GM20000 (cell line): ENCODE measurements around the gene RELCH.

Source experiments
- DNase-seq: peaks from one replicate; pipeline ENCODE4 v3.0.0; 2012; ENCODE audit warnings: low spot score
- TF ChIP-seq, protein P1 (sequence below): IDR thresholded peaks from 2 replicates; pipeline ENCODE4 v1.5.1; 2012; ENCODE audit warnings: mild to moderate bottlenecking, control low read depth; ENCODE audit errors: extremely low read depth, missing control alignments

The RELCH gene

DNA sequence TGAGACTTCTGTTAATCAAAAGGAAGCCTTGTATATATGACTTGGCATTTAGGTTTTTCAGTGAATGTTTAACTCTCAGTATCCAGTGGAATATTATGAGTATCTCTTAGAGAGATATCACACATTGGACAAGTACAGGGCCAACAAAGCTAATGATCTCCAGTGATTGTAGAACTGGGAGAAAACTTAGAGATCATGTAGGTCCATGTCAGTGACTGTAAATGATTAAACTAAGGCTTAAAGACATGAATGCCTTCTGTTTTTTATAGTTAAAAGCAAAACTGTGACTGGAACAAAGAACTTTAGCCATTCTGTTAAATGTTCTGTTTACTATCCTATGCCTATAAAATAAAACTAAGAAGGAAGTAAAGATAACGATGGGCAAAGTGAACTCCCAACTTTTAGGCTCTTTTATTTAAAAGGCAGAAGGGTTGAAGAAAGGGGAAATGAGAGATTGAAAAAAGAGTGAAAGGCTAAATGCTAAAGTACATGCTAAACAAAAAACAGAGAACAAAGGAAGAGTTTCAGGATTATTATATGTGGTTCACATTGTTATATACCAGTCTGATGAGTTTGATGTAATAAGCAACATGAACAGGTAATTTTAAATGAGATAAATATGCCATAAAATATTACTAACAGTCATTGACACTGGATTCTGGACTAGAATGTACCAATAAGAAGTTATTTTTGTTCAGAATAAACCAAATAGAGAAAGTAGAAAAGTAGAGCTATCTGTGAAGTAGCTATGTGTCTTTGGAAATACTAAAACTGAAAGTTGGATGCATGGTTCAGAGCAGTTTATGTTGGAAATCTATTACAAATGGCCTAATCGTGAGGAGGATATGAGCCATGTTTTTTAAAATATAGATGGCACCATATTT, 101.0 kb downstream of the RELCH start:
- TF ChIP-seq, protein P1, sequence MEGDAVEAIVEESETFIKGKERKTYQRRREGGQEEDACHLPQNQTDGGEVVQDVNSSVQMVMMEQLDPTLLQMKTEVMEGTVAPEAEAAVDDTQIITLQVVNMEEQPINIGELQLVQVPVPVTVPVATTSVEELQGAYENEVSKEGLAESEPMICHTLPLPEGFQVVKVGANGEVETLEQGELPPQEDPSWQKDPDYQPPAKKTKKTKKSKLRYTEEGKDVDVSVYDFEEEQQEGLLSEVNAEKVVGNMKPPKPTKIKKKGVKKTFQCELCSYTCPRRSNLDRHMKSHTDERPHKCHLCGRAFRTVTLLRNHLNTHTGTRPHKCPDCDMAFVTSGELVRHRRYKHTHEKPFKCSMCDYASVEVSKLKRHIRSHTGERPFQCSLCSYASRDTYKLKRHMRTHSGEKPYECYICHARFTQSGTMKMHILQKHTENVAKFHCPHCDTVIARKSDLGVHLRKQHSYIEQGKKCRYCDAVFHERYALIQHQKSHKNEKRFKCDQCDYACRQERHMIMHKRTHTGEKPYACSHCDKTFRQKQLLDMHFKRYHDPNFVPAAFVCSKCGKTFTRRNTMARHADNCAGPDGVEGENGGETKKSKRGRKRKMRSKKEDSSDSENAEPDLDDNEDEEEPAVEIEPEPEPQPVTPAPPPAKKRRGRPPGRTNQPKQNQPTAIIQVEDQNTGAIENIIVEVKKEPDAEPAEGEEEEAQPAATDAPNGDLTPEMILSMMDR: no peak
- no peak for DNase-seq

DNA sequence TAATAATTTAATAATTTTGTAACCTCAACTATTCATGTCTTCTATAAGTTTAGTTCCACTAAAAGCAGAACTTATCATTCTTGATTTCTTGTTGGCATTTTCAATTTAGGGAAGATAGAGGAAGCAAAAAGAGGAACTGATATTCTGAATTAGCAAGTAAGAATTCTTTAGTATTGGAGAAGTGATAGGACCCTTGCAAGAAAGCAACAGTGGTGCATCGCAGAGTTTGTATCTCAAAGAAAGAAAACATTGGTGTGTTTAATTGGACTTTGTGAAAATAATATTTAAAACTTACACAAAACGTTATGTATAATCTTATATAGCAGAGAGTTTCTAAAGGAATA, 101.6 kb downstream of the RELCH start:
- DNase-seq: no peak
- TF ChIP-seq, protein P1: no peak

DNA sequence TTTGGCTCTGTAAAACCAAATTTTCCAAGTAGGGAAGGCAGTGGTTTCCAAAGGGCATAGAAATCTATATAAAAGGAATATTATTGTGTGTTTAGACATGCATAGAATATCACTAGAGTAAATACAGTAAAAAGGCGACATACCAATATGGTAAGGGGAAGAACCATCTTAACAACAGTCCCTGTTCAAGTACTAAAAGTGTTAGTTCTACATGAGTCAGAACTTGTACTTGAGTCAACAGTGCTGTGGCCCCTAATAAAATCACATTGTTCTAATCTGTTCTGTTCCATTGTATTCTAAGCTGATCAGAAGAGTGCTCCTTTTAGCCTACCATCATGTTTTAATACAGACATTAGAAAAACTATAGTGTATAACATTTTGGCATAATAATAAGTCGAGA, 102.0 kb downstream of the RELCH start:
- DNase-seq: peak; percentile 15
- TF ChIP-seq, protein P1: no peak

DNA sequence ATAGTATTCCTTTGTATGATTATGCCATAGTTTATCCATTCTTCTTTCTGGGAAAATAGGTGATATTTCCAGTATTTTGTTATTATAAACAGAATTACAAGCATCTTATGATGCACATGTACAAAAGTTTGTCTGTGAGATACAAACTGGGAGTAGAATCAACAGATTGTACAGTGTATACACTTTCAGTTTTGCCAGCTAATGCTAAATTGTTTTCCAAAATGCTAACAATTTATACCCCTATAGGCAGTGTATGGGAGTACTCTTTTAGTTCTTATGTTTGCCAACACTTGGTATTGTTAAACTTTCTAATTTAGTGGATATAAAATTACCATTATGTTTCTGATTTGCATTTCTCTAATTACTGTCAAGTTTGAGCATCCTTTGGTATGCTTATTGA, 107.0 kb downstream of the RELCH start:
- TF ChIP-seq, protein P1: no peak
- no peak for DNase-seq

DNA sequence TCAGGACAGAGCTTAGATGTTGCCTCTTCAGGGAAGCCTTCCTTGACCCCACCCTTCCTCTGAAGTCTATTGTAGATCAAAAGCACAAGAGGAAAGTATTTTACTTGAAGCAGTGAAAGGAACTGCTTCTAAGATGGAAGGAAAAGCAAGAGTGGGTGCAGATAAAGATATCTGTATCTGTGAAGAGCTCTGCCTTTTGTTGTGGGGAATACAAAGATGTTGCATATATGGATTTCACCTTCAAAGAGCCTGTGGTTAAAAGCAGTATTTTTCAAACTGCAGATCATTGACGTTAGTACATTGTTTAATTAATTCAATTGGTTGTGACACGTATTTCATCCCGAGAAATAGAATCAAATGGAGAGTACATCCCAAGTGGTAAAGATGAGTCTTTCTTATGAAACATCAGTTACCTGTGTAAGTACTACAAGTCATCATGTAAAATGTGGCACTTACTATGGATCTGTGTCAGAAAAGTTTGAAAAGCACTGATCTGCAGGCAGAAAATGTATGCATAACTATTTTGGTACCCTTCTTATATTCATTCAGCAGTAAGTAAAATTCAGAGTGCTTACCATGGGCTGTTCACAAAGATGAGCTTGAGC, 113.4 kb downstream of the RELCH start:
- TF ChIP-seq, protein P1: no peak

DNA sequence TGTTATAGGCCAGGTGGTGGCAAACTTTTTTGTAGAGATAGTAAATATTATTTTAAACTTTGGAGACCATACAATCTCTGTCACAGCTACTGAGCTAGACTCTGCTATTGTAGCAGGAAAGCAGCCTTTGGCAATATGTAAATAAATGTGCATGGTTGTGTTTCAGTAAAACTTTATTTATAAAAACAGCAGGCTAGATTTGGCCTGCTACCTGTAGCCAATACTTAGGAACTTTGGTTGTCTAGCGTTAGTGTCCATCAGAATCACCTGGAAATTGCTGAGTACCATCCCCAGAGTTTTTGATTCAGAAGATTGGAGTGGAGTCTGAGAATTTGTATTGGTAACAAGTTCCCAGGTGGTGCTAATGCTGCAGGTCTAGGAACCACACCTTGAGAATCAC, 114.3 kb downstream of the RELCH start:
- DNase-seq: no peak
- TF ChIP-seq, protein P1: no peak

More for the DNA sequence above, 113.4 kb downstream of the RELCH start:
- DNase-seq: no peak

DNA sequence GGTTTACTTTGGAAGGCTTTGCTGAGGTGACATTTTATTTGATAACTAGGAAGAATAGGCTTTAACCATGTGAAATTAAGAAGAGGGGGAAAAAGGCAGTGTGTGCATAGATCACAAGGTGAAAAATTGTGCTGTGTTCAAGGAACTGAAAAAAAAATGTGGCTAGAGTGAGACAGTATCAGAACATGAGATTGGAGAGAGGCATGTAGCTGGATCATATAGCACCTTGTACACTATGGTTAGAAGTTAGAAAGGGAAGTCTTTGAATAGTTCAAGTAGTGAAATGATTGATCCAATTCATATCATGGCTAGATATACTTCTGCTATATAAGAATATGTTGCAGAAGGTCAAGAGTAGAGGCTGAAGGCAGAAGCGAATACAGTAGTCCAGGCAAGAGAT, 125.8 kb downstream of the RELCH start:
- DNase-seq: no peak
- TF ChIP-seq, protein P1: no peak
